GM23248 (cell line): Measurements from ENCODE around the gene TGFB1I1. TPM values are rescaled to one million over a fixed set of nuclear protein-coding genes. Genes with fewer than 3 reads are reported as not detected.

Experiments
- DNase-seq: peaks from one replicate; pipeline ENCODE4 v3.0.0-alpha.2; 2015
- H2AFZ ChIP-seq: fragments of 200-600 bp; sonication (generic); 2 replicates; pipeline ENCODE4 v1.6.1; 2016; ENCODE audit warnings: antibody characterized with exemption
- H3F3A ChIP-seq: fragments of 200-600 bp; sonication (generic); 2 replicates; pipeline ENCODE4 v1.6.1; 2016; ENCODE audit warnings: mild to moderate bottlenecking, antibody characterized with exemption, mixed run types; ENCODE audit not compliant: insufficient read depth
- H3K27ac ChIP-seq: fragments of 200-600 bp; sonication (generic); 2 replicates; pipeline ENCODE4 v1.5.1; 2016; ENCODE audit warnings: mild to moderate bottlenecking
- H3K27me3 ChIP-seq: fragments of 200-600 bp; sonication (generic); replicated peaks from 2 replicates; pipeline ENCODE4 v1.6.1; 2016; ENCODE audit warnings: mild to moderate bottlenecking; ENCODE audit not compliant: insufficient read depth
- H3K36me3 ChIP-seq: fragments of 200-600 bp; sonication (generic); 2 replicates; pipeline ENCODE4 v1.6.1; 2016; ENCODE audit warnings: low read depth, mild to moderate bottlenecking
- H3K4me1 ChIP-seq: fragments of 200-600 bp; sonication (generic); 2 replicates; pipeline ENCODE4 v1.6.1; 2016; ENCODE audit warnings: mild to moderate bottlenecking; ENCODE audit not compliant: insufficient read depth
- H3K4me2 ChIP-seq: fragments of 200-600 bp; sonication (generic); one replicate; pipeline ENCODE4 v1.6.1; 2016; ENCODE audit warnings: mild to moderate bottlenecking; ENCODE audit not compliant: unreplicated experiment
- H3K4me3 ChIP-seq: fragments of 200-600 bp; sonication (generic); 2 replicates; pipeline ENCODE4 v1.5.1; 2016; ENCODE audit warnings: mild to moderate bottlenecking
- H3K79me2 ChIP-seq: fragments of 200-600 bp; sonication (generic); 2 replicates; pipeline ENCODE4 v1.6.1; 2016; ENCODE audit warnings: mild to moderate bottlenecking; ENCODE audit not compliant: insufficient read depth
- H3K9ac ChIP-seq: fragments of 200-600 bp; sonication (generic); 2 replicates; pipeline ENCODE4 v1.6.1; 2016; ENCODE audit warnings: mild to moderate bottlenecking
- H3K9me2 ChIP-seq: fragments of 200-600 bp; sonication (generic); 2 replicates; pipeline ENCODE4 v1.6.1; 2016; ENCODE audit warnings: mixed run types, mild to moderate bottlenecking, moderate library complexity; ENCODE audit not compliant: insufficient read depth
- H3K9me3 ChIP-seq: fragments of 200-600 bp; sonication (generic); one replicate; pipeline ENCODE4 v1.6.1; 2017; ENCODE audit warnings: low read depth
- H4K20me1 ChIP-seq: fragments of 200-600 bp; sonication (generic); 2 replicates; pipeline ENCODE4 v1.6.0; 2016; ENCODE audit not compliant: insufficient read depth
- EZH2 ChIP-seq: fragments of 200-600 bp; sonication (generic); IDR thresholded peaks from 2 replicates; pipeline ENCODE4 v1.6.1; 2018; ENCODE audit warnings: antibody characterized with exemption, mild to moderate bottlenecking; ENCODE audit not compliant: insufficient read depth, poor library complexity, severe bottlenecking
- EZH2phosphoT487 ChIP-seq: fragments of 200-600 bp; sonication (generic); IDR thresholded peaks from 2 replicates; pipeline ENCODE4 v1.6.1; 2018; ENCODE audit warnings: antibody characterized with exemption, moderate library complexity, mild to moderate bottlenecking, low read depth; ENCODE audit not compliant: insufficient read depth
- WGBS, 2 experiments: methylation state at CpG; one replicate each; pipeline ENCODE4 v1.1.6; 2015 to 2017; ENCODE audit warnings: low lambda C conversion rate in 2 of 2, low coverage in 1 of 2; ENCODE audit errors: missing lambda C conversion rate in 2 of 2; 5-methylcytosine and 5-hydroxymethylcytosine counted together
- in situ Hi-C: fragments of 300-500 bp; cut with MboI; formaldehyde crosslinking; loops from 2 replicates; pipeline ENCODE4 v1.15.0; 2020
- polyA plus RNA-seq: library from polyadenylated mRNA; unstranded; fragments of >200 nt; fragmentation: Nextera tagmentation; extraction: Ambion mirVana; gene quantifications from 2 replicates; pipeline ENCODE4 v1.2.1, GENCODE V29; 2016
- total RNA-seq: library from RNA; depleted of rRNA; stranded (reverse); fragments of >200 nt; shearing (Covaris generic); gene quantifications from 2 replicates; pipeline ENCODE4 v1.2.3, GENCODE V29; 2014

The TGFB1I1 gene
- total and polyA plus RNA-seq, 2 experiments from 2014 or later: 88.5 to 174 TPM

- Histone ChIP-seq H2AFZ (no peak overlapping the region), H3K9ac (no peak overlapping the region), H3K9me2 (no peaks in the 10 kb centered on the region), H3K4me3 (no peak overlapping the region), H3K36me3 (peaks cover 25% of the 10 kb centered on the region), H3F3A (peaks cover 48% of the 10 kb centered on the region), H4K20me1 (no peaks in the 10 kb centered on the region; the same call in 1 of the 2 replicates), H3K27me3 (no peaks in the 10 kb centered on the region), H3K79me2 (peaks cover 23% of the 10 kb centered on the region), H3K27ac (no peak overlapping the region), H3K4me2 (no peak overlapping the region), H3K9me3 (no peaks in the 10 kb centered on the region), H3K4me1 (peaks cover 3% of the 10 kb centered on the region; the same call in 1 of the 2 replicates)
- in situ Hi-C loops: no loop called here
- 96 to 99% methylated on average over 12 to 26 of the region's 26 CpGs for WGBS, 2 experiments
- no peak for DNase-seq
- no peak for TF ChIP-seq EZH2phosphoT487
- no peak for TF ChIP-seq EZH2
These were observed 4.0 kb downstream of the TGFB1I1 start for GRCh38 chr16:31475946-31476302.

DNA sequence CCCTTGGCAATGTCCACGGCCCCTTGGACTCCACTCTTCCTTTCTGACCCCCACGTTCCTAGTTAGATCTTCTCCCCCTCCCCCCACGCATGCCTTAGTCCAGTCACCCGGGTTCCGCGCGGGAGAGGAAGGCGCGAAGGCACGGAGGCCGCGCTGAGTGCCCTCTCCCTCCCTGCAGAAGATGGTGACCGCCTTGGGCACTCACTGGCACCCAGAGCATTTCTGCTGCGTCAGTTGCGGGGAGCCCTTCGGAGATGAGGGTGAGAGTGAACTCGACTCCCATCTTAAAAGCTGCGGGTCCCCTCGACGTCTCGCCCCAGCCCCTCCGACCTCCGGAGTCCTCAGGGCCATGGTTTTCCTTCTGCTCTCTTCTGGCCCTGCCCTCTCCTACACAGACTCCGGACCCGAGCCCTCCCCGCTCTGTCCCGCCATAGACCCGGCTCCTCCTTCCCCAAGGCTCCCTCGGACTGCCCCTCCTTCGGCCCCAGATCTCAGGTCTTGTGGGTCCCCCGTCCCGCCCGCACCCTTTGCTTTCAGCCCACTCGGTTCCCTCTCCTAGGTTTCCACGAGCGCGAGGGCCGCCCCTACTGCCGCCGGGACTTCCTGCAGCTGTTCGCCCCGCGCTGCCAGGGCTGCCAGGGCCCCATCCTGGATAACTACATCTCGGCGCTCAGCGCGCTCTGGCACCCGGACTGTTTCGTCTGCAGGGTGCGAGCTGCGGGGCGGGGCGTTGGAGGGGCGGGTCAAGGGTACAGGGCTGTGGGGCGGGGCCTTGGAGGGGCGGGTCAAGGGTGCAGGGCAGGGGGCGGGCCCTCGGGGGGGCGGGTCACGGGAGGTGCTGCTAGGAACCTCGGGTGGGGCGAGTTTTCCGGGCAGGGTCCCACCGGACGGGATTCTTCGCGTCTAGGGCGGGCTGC is 4.6 kb downstream of the TGFB1I1 start:
- in situ Hi-C loops: no loop called here
- H3K9me2 ChIP-seq: no peaks in the 10 kb centered on the region
- H3K27me3 ChIP-seq: no peaks in the 10 kb centered on the region
- no peak overlapping the region for H3K4me2 ChIP-seq
- 87 to 92% methylated on average over 43 to 68 of the region's 68 CpGs for WGBS, 2 experiments
- no peak overlapping the region for H3K4me3 ChIP-seq
- no peak overlapping the region for H3K27ac ChIP-seq
- H2AFZ ChIP-seq: no peak overlapping the region
- H3K4me1 ChIP-seq: no peaks in the 10 kb centered on the region
- no peak overlapping the region for H3K9ac ChIP-seq
- no peak for TF ChIP-seq EZH2
- TF ChIP-seq EZH2phosphoT487: no peak
- no peaks in the 10 kb centered on the region for H3K9me3 ChIP-seq
- peaks cover 47% of the 10 kb centered on the region for H3F3A ChIP-seq
- peaks cover 25% of the 10 kb centered on the region for H3K36me3 ChIP-seq
- no peaks in the 10 kb centered on the region; the same call in 1 of the 2 replicates for H4K20me1 ChIP-seq
- peaks cover 17% of the 10 kb centered on the region; the same call in 1 of the 2 replicates for H3K79me2 ChIP-seq
- no peak for DNase-seq

DNA sequence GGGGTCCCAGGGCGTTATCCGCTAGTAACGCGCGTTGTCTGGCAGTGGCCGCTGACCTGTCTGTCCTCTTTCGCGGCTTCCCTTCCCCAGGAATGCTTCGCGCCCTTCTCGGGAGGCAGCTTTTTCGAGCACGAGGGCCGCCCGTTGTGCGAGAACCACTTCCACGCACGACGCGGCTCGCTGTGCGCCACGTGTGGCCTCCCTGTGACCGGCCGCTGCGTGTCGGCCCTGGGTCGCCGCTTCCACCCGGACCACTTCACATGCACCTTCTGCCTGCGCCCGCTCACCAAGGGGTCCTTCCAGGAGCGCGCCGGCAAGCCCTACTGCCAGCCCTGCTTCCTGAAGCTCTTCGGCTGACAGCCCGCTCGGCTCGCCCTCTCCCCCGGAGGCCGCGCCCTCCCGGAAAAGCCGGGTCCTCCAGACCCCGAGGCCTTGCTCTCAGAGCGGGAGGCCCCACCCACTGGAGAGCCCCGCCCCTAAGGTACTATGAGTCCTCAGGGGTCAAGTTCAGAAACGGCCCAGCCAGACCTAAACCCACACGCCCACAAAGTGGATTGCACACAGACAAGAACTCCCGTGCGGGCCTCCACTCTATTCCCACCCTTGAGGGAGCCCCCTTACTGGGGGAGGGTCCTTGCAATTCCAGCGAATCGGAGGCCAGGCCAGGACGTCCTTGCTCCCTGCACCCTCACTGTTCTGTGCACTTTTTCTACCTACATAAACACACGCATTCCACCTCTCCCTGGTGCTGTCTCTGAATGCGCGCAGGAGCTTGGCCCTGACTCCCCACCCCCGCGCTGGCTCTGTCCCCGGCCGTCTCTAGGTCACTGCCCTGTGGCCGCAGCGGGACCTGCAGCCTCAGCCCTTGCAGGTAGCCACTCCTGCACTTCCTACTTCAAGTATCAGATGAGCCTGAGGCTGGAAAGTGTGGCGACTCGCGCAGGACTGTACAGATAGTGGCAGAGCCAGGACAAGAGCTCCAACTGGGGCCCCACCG is 5.6 kb downstream of the TGFB1I1 start:
- peaks cover 16% of the 10 kb centered on the region; the same call in 1 of the 2 replicates for H3K79me2 ChIP-seq
- no peak overlapping the region for H3K4me3 ChIP-seq
- H3K4me1 ChIP-seq: no peaks in the 10 kb centered on the region
- H2AFZ ChIP-seq: no peak overlapping the region
- in situ Hi-C loops: no loop called here
- H3K9me3 ChIP-seq: no peaks in the 10 kb centered on the region
- H3K9ac ChIP-seq: no peak overlapping the region
- TF ChIP-seq EZH2phosphoT487 (no peak), EZH2 (no peak)
- no peak for DNase-seq
- no peaks in the 10 kb centered on the region for H3K9me2 ChIP-seq
- H3K27me3 ChIP-seq: no peaks in the 10 kb centered on the region
- 92 to 95% methylated on average over 57 to 67 of the region's 67 CpGs for WGBS, 2 experiments
- no peak overlapping the region for H3K4me2 ChIP-seq
- peaks cover 25% of the 10 kb centered on the region for H3K36me3 ChIP-seq
- H3K27ac ChIP-seq: no peak overlapping the region
- H3F3A ChIP-seq: peaks cover 45% of the 10 kb centered on the region
- H4K20me1 ChIP-seq: no peaks in the 10 kb centered on the region; the same call in 1 of the 2 replicates

GRCh38 chr16:31478956-31479355 is 7.0 kb downstream of the TGFB1I1 start:
- TF ChIP-seq EZH2: no peak
- peaks cover 41% of the 10 kb centered on the region for H3F3A ChIP-seq
- no peak overlapping the region for H3K9ac ChIP-seq
- no peak overlapping the region for H2AFZ ChIP-seq
- 78 to 79% methylated on average over 3 of the region's 3 CpGs for WGBS, 2 experiments
- H3K4me2 ChIP-seq: no peak overlapping the region
- no peaks in the 10 kb centered on the region for H3K4me1 ChIP-seq
- H3K9me3 ChIP-seq: no peaks in the 10 kb centered on the region
- H3K27me3 ChIP-seq: no peaks in the 10 kb centered on the region
- peaks cover 16% of the 10 kb centered on the region; the same call in 1 of the 2 replicates for H3K79me2 ChIP-seq
- in situ Hi-C loops: no loop called here
- H3K9me2 ChIP-seq: no peaks in the 10 kb centered on the region
- no peak overlapping the region for H3K27ac ChIP-seq
- H4K20me1 ChIP-seq: no peaks in the 10 kb centered on the region; the same call in 1 of the 2 replicates
- peaks cover 21% of the 10 kb centered on the region for H3K36me3 ChIP-seq
- no peak overlapping the region for H3K4me3 ChIP-seq
- no peak for DNase-seq
